CD8-positive, alpha-beta memory T cell (primary cell): ENCODE results near the gene SLC4A8. TPM values are rescaled to one million over a fixed set of nuclear protein-coding genes. Genes with fewer than 3 reads are reported as not detected.

ENCODE experiments used
- CTCF ChIA-PET: fragments of 350-600 bp; sonication (Branson Sonifier 250); formaldehyde crosslinking; loops from one replicate; lab custom pipeline; 2021; ENCODE audit warnings: antibody characterized with exemption; lab: Charles Lee
- POLR2A ChIA-PET: fragments of 350-600 bp; sonication (Branson Sonifier 250); formaldehyde crosslinking; loops from one replicate; lab custom pipeline; 2021; ENCODE audit warnings: antibody characterized with exemption; lab: Charles Lee
- DNase-seq, 5 donors: peaks; one replicate each; pipeline versions ENCODE4 v3.0.0 to v3.0.0-alpha.2; 2020 to 2022; ENCODE audit warnings: mixed read lengths in 1 of 5
- H3K27ac ChIP-seq: one replicate; pipeline ENCODE4 v1.7.0; 2013; ENCODE audit warnings: low read depth, mild to moderate bottlenecking, low read length, moderate library complexity
- H3K27me3 ChIP-seq: 2 replicates; pipeline ENCODE4 v1.7.0; 2013; ENCODE audit warnings: low read length, mild to moderate bottlenecking; ENCODE audit not compliant: insufficient read depth, poor library complexity, severe bottlenecking
- H3K36me3 ChIP-seq: 2 replicates; pipeline ENCODE4 v1.7.0; 2013; ENCODE audit warnings: mild to moderate bottlenecking, low read length, moderate library complexity; ENCODE audit not compliant: insufficient read depth
- H3K4me1 ChIP-seq: 2 replicates; pipeline ENCODE4 v1.7.0; 2013; ENCODE audit warnings: mild to moderate bottlenecking, low read length, moderate library complexity; ENCODE audit not compliant: insufficient read depth
- H3K4me3 ChIP-seq: 2 replicates; pipeline ENCODE4 v1.7.0; 2013; ENCODE audit warnings: mild to moderate bottlenecking, low read length
- H3K9me3 ChIP-seq: 2 replicates; pipeline ENCODE4 v1.7.0; 2013; ENCODE audit warnings: mild to moderate bottlenecking, low read length
- H3K27ac Mint-ChIP-seq, 8 donors: one replicate each; pipeline ENCODE4 v1.8.0; 2020 to 2021; ENCODE audit warnings: mixed read lengths in 8 of 8, mild to moderate bottlenecking in 6 of 8, inconsistent platforms in 3 of 8, moderate library complexity in 3 of 8
- H3K27me3 Mint-ChIP-seq, 2 donors: one replicate each; pipeline ENCODE4 v1.8.0; 2020 to 2021; ENCODE audit warnings: mixed read lengths in 2 of 2, mild to moderate bottlenecking in 1 of 2, moderate library complexity in 1 of 2
- H3K36me3 Mint-ChIP-seq, 3 donors: one replicate each; pipeline ENCODE4 v1.8.0; 2020 to 2021; ENCODE audit warnings: mixed read lengths in 3 of 3, inconsistent platforms in 1 of 3, mild to moderate bottlenecking in 1 of 3
- H3K4me1 Mint-ChIP-seq, 3 donors: one replicate each; pipeline ENCODE4 v1.8.0; 2020 to 2021; ENCODE audit warnings: mixed read lengths in 3 of 3, inconsistent platforms in 1 of 3, mild to moderate bottlenecking in 1 of 3
- H3K4me3 Mint-ChIP-seq, 7 donors: one replicate each; pipeline ENCODE4 v1.8.0; 2020 to 2021; ENCODE audit warnings: mixed read lengths in 7 of 7, mild to moderate bottlenecking in 6 of 7, moderate library complexity in 4 of 7, inconsistent platforms in 2 of 7
- H3K9me3 Mint-ChIP-seq, 5 donors: one replicate each; pipeline ENCODE4 v1.8.0; 2020 to 2022; ENCODE audit warnings: mixed read lengths in 5 of 5, mild to moderate bottlenecking in 3 of 5, moderate library complexity in 2 of 5, inconsistent platforms in 1 of 5
- polyA plus RNA-seq: library from polyadenylated mRNA; unstranded; fragments of 300-500 nt; fragmentation: Illumina TruSeq; gene quantifications from one replicate; pipeline ENCODE4 v1.2.3, GENCODE V29; 2021
- total RNA-seq, 2 experiments: library from RNA; stranded (reverse); gene quantifications; one replicate each; pipeline ENCODE4 v1.2.3, GENCODE V29; 2021

The SLC4A8 gene
- total and polyA plus RNA-seq, 3 experiments from 2014 or later, result 0.64 to 2.2 (median 2.0) TPM

DNA sequence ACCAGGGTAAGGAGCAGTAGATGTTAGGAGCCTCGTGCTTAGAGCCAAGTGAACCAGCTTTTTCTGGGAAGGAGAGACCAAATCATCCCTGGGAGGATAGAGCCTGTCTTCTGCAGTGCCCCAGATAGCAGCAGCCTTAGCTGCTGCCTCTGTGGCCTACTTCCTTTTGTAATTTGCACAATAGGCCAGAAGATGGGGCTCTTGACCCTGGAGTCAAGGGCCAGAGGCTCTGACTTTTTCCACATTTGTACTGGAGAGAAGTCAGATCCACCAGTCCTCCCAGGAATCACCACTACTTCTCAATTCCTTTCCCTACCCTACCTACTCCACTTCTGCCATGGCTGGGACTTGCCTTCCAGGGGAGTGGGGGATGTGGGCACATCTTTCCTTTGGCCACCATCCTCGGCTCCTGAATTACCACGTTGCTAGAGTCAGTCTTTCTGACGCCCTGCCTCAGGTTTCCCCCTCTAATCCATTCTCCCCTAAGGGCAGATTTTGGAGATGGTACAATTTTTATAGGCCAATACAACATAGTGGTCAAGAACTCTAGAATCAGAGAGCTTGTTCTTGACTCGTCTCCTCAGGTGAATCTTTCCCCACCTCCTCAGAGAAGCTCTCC, 3.3 kb upstream of the SLC4A8 start:
- peak overlapping the region in 1 of 7 donors; percentile 27 for H3K4me3 Mint-ChIP-seq
- CTCF ChIA-PET, result interaction anchor here (1.1 to 1.9 kb wide), 4 partner anchors 9 to 110 kb away, joined by 3 to 10 read pairs (median 4); no protein-coding TSS in a partner anchor
- Histone ChIP-seq H3K27ac (no peak overlapping the region), H3K9me3 (no peaks in the 10 kb centered on the region), H3K36me3 (no peaks in the 10 kb centered on the region), H3K4me3 (no peak overlapping the region), H3K4me1 (peaks cover 10% of the 10 kb centered on the region), H3K27me3 (no peaks in the 10 kb centered on the region)
- POLR2A ChIA-PET, result no interaction called here
- H3K4me1 Mint-ChIP-seq, result peaks cover 8 to 15% (median 10%) of the 10 kb centered on the region in 3 donors
- DNase-seq, result peak in 4 of 5 donors; percentile 7 to 50 (median 29)
- H3K27ac Mint-ChIP-seq, result peak overlapping the region in 1 of 8 donors; percentile 48
- no peaks in the 10 kb centered on the region for H3K36me3 Mint-ChIP-seq
- H3K9me3 Mint-ChIP-seq, result no peaks in the 10 kb centered on the region
- peaks cover 0 to 3% of the 10 kb centered on the region in 2 donors for H3K27me3 Mint-ChIP-seq

DNA sequence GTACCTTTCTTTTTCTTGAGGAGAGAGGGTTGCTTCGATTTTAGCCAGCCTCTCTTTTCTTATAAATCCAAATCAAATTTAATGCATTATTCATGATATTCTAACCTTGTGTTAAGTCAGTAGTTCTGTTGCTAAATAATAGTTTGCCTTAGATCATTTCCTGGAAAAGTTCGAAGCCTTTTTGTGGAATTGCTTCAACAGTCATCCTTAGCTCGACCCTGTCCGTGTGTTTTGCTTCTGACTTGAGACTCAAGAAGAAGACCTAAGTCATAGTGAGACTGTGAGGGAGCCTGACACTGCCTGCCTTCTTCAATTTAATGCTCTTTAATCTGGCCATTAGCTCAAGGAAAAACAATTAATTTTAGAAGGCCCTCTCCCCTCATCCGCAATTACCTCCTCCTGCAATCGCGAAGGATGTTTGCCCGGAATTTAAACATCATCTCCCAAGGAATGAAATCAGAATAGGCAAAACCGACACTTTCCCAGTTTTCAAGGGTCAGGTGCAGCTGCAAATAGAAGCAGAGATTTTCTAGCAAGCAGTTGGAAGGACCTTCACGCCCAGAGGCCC, 453 bp upstream of the SLC4A8 start:
- H3K27ac ChIP-seq, result no peak overlapping the region
- peaks cover 10% of the 10 kb centered on the region for H3K4me1 ChIP-seq
- no peak for DNase-seq
- no peaks in the 10 kb centered on the region for H3K9me3 Mint-ChIP-seq
- H3K9me3 ChIP-seq, result no peaks in the 10 kb centered on the region
- peak overlapping the region; percentile 74 to 89 (median 86) for H3K4me3 Mint-ChIP-seq
- H3K36me3 Mint-ChIP-seq, result no peaks in the 10 kb centered on the region
- H3K27me3 ChIP-seq, result no peaks in the 10 kb centered on the region
- POLR2A ChIA-PET, result interaction anchor here (0.6 kb wide), 1 partner anchor 110 kb away, joined by 4 read pairs; no protein-coding TSS in a partner anchor
- CTCF ChIA-PET, result interaction anchor here (1.0 to 1.2 kb wide), 2 partner anchors 9 to 29 kb away, joined by 3 read pairs; no protein-coding TSS in a partner anchor
- no peaks in the 10 kb centered on the region for H3K36me3 ChIP-seq
- peak overlapping the region; percentile 34 for H3K4me3 ChIP-seq
- H3K27me3 Mint-ChIP-seq, result peaks cover 0 to 3% of the 10 kb centered on the region in 2 donors
- peak overlapping the region; percentile 16 to 81 (median 71) for H3K27ac Mint-ChIP-seq
- peaks cover 8 to 15% (median 10%) of the 10 kb centered on the region in 3 donors for H3K4me1 Mint-ChIP-seq

GRCh38 chr12:51428256-51428655, 3.6 kb downstream of the SLC4A8 start:
- Histone ChIP-seq H3K4me1 (peaks cover 6% of the 10 kb centered on the region), H3K36me3 (no peaks in the 10 kb centered on the region), H3K27me3 (no peaks in the 10 kb centered on the region), H3K4me3 (no peak overlapping the region), H3K9me3 (no peaks in the 10 kb centered on the region), H3K27ac (no peak overlapping the region)
- no peaks in the 10 kb centered on the region for H3K9me3 Mint-ChIP-seq
- H3K4me1 Mint-ChIP-seq, result peaks cover 8 to 13% (median 10%) of the 10 kb centered on the region in 3 donors
- peak overlapping the region in 1 of 7 donors; percentile 15 for H3K4me3 Mint-ChIP-seq
- ChIA-PET CTCF (no interaction called here), POLR2A (no interaction called here)
- peaks cover 0 to 4% of the 10 kb centered on the region in 2 donors for H3K27me3 Mint-ChIP-seq
- peak overlapping the region in 1 of 8 donors; percentile 12 for H3K27ac Mint-ChIP-seq
- DNase-seq, result no peak
- no peaks in the 10 kb centered on the region for H3K36me3 Mint-ChIP-seq

GRCh38 chr12:51429700-51430099, 5.1 kb downstream of the SLC4A8 start:
- CTCF ChIA-PET, result interaction anchor here (1.9 kb wide), 1 partner anchor 8 kb away, joined by 4 read pairs; no protein-coding TSS in a partner anchor
- H3K9me3 Mint-ChIP-seq, result no peaks in the 10 kb centered on the region
- H3K4me3 ChIP-seq, result no peak overlapping the region

DNA sequence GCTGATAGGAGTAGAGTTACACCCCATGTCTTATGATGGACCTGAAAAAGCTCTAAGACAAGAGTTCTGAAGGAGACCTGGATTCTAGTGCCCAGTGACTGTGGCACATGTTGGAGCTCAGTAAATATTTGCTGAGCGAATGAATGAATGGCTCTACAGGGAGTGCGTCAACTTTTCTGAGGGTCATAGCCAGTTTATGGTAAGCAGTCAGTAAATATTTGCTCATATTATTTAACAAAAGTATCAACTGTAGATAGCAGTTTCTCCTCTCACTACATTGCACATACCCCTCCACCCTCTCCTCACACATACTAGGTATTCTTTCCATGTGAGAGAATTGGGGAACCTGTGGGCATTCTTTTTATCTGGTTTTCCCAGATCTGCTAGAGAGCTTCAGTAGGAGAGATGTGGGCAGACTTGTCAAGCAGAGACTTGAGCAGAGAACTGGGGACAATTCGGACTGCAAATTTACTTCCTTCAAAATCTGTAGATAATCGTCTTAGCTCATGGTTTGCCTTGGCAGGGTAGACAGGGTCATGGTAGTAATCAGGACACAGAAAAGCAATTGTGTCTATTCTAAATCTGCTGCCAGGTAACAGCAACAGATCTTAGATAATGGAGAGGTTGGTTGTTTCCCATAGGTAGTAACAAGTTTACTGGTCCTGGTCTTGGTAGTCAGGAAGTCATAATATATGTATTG, 5.7 kb downstream of the SLC4A8 start:
- H3K36me3 Mint-ChIP-seq, result no peaks in the 10 kb centered on the region
- H3K4me3 ChIP-seq, result no peak overlapping the region
- H3K36me3 ChIP-seq, result no peaks in the 10 kb centered on the region
- no peaks in the 10 kb centered on the region for H3K9me3 Mint-ChIP-seq
- DNase-seq, result no peak
- no peak overlapping the region for H3K27ac Mint-ChIP-seq
- no peaks in the 10 kb centered on the region for H3K27me3 ChIP-seq
- peaks cover 2% of the 10 kb centered on the region in 3 donors for H3K4me1 Mint-ChIP-seq
- H3K4me3 Mint-ChIP-seq, result no peak overlapping the region
- ChIA-PET POLR2A (no interaction called here), CTCF (interaction anchor here (1.9 kb wide), 1 partner anchor 9 kb away, joined by 4 read pairs; no protein-coding TSS in a partner anchor)
- H3K27me3 Mint-ChIP-seq, result peaks cover 0 to 4% of the 10 kb centered on the region in 2 donors
- H3K9me3 ChIP-seq, result no peaks in the 10 kb centered on the region
- no peaks in the 10 kb centered on the region for H3K4me1 ChIP-seq
- H3K27ac ChIP-seq, result no peak overlapping the region

More at GRCh38 chr12:51429700-51430099, 5.1 kb downstream of the SLC4A8 start:
- H3K27ac Mint-ChIP-seq, result peak overlapping the region in 1 of 8 donors; percentile 11
- Histone ChIP-seq H3K4me1 (no peaks in the 10 kb centered on the region), H3K36me3 (no peaks in the 10 kb centered on the region), H3K9me3 (no peaks in the 10 kb centered on the region), H3K27ac (no peak overlapping the region), H3K27me3 (no peaks in the 10 kb centered on the region)
- DNase-seq, result no peak
- no peaks in the 10 kb centered on the region for H3K36me3 Mint-ChIP-seq
- POLR2A ChIA-PET, result no interaction called here
- peaks cover 0 to 4% of the 10 kb centered on the region in 2 donors for H3K27me3 Mint-ChIP-seq
- H3K4me3 Mint-ChIP-seq, result no peak overlapping the region
- H3K4me1 Mint-ChIP-seq, result peaks cover 4 to 6% (median 4%) of the 10 kb centered on the region in 3 donors

DNA sequence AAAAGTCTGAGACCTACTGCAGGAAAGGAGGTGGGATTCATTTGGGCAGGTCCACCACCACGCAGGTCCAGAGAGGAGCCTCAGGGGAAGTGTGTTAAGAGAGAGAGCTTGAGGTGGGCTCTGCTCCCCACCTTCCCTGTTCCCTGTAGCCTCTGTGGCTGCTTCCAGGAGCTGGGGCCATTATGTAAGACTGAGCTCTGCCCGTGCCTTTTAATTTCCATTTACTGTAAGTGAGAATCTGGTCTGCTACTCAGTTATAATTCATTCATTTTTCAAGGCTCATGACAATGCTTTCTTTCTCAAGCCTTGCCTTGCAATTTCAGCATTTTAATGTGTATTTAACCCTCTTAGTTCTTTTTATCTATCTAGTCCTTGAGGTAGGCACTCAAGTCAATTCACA, 8.3 kb downstream of the SLC4A8 start:
- POLR2A ChIA-PET, result no interaction called here
- Histone ChIP-seq H3K4me1 (no peaks in the 10 kb centered on the region), H3K4me3 (no peak overlapping the region), H3K27ac (no peak overlapping the region), H3K36me3 (no peaks in the 10 kb centered on the region), H3K9me3 (no peaks in the 10 kb centered on the region), H3K27me3 (no peaks in the 10 kb centered on the region)
- CTCF ChIA-PET, result interaction anchor here (0.6 kb wide), 1 partner anchor 8 kb away, joined by 3 read pairs; the partner anchor contains the start of gene SLC4A8
- H3K9me3 Mint-ChIP-seq, result no peaks in the 10 kb centered on the region
- no peak overlapping the region for H3K27ac Mint-ChIP-seq
- no peaks in the 10 kb centered on the region for H3K36me3 Mint-ChIP-seq
- no peak overlapping the region for H3K4me3 Mint-ChIP-seq
- peaks cover 0 to 4% of the 10 kb centered on the region in 2 donors for H3K27me3 Mint-ChIP-seq
- DNase-seq, result no peak
- H3K4me1 Mint-ChIP-seq, result no peaks in the 10 kb centered on the region

DNA sequence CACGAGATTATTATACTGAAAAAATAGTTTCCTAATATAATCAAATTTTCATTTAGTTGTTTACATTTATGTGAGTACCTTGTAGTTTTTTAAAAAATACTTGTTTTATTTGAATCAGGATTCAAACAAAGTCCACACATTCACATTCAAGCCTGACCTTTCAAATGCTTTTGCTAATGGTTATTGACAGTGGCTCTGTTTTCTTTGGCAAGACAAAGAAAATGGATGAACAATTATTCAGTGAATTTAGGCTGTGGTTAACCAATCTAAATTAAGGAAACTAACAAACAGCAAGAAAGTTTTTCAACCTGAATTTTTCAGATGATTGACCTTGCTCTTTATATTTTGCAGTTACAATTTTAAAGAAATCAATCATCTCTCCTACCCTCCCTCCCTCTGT, 9.7 kb downstream of the SLC4A8 start:
- Histone ChIP-seq H3K4me3 (no peak overlapping the region), H3K27ac (no peak overlapping the region), H3K9me3 (no peaks in the 10 kb centered on the region), H3K27me3 (no peaks in the 10 kb centered on the region), H3K36me3 (no peaks in the 10 kb centered on the region), H3K4me1 (peaks cover 1% of the 10 kb centered on the region)
- H3K4me3 Mint-ChIP-seq, result no peak overlapping the region
- ChIA-PET POLR2A (no interaction called here), CTCF (no interaction called here)
- H3K27ac Mint-ChIP-seq, result no peak overlapping the region
- peaks cover 0 to 4% of the 10 kb centered on the region in 2 donors for H3K27me3 Mint-ChIP-seq
- peaks cover 0 to 2% (median 2%) of the 10 kb centered on the region in 3 donors for H3K4me1 Mint-ChIP-seq
- DNase-seq, result no peak
- H3K36me3 Mint-ChIP-seq, result no peaks in the 10 kb centered on the region
- no peaks in the 10 kb centered on the region for H3K9me3 Mint-ChIP-seq
